ENCODE results near the gene INSRR. TPM values are rescaled to one million over a fixed set of nuclear protein-coding genes. Genes with fewer than 3 reads are reported as not detected.

The INSRR gene
- total RNA-seq, 1 experiment from 2014 or later: 0.11 TPM

- TF ChIP-seq NR1H2 (CRISPR knock-in tag; IDR thresholded peaks at IDR 0.05) (no peak), ZNF532 (CRISPR knock-in tag; IDR thresholded peaks at IDR 0.05; ENCODE audit: borderline replicate concordance) (no peak), HMGA2 (CRISPR knock-in tag; IDR thresholded peaks at IDR 0.05) (no peak), ZNF121 (CRISPR knock-in tag; IDR thresholded peaks at IDR 0.05) (no peak), OVOL2 (CRISPR knock-in tag; IDR thresholded peaks at IDR 0.05; ENCODE audit: borderline replicate concordance) (no peak), SP1 (CRISPR knock-in tag; conservative IDR thresholded peaks at IDR 0.05) (no peak), ZNF317 (CRISPR knock-in tag; IDR thresholded peaks at IDR 0.05; ENCODE audit: borderline replicate concordance, low read depth) (no peak), MYBL2 (CRISPR knock-in tag; IDR thresholded peaks at IDR 0.05) (no peak), GABPB1 (CRISPR knock-in tag; IDR thresholded peaks at IDR 0.05) (no peak), ZNF138 (CRISPR knock-in tag; conservative IDR thresholded peaks at IDR 0.05) (no peak), ESRRA (CRISPR knock-in tag; IDR thresholded peaks at IDR 0.05; ENCODE audit: borderline replicate concordance) (no peak)
- TF ChIP-seq, protein P1, sequence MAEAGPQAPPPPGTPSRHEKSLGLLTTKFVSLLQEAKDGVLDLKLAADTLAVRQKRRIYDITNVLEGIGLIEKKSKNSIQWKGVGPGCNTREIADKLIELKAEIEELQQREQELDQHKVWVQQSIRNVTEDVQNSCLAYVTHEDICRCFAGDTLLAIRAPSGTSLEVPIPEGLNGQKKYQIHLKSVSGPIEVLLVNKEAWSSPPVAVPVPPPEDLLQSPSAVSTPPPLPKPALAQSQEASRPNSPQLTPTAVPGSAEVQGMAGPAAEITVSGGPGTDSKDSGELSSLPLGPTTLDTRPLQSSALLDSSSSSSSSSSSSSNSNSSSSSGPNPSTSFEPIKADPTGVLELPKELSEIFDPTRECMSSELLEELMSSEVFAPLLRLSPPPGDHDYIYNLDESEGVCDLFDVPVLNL (CRISPR knock-in tag; IDR thresholded peaks at IDR 0.05; ENCODE audit: borderline replicate concordance, low read depth): no peak
- TF ChIP-seq, protein P2, sequence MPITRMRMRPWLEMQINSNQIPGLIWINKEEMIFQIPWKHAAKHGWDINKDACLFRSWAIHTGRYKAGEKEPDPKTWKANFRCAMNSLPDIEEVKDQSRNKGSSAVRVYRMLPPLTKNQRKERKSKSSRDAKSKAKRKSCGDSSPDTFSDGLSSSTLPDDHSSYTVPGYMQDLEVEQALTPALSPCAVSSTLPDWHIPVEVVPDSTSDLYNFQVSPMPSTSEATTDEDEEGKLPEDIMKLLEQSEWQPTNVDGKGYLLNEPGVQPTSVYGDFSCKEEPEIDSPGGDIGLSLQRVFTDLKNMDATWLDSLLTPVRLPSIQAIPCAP (CRISPR knock-in tag; IDR thresholded peaks at IDR 0.05): no peak
- TF ChIP-seq, protein P3, sequence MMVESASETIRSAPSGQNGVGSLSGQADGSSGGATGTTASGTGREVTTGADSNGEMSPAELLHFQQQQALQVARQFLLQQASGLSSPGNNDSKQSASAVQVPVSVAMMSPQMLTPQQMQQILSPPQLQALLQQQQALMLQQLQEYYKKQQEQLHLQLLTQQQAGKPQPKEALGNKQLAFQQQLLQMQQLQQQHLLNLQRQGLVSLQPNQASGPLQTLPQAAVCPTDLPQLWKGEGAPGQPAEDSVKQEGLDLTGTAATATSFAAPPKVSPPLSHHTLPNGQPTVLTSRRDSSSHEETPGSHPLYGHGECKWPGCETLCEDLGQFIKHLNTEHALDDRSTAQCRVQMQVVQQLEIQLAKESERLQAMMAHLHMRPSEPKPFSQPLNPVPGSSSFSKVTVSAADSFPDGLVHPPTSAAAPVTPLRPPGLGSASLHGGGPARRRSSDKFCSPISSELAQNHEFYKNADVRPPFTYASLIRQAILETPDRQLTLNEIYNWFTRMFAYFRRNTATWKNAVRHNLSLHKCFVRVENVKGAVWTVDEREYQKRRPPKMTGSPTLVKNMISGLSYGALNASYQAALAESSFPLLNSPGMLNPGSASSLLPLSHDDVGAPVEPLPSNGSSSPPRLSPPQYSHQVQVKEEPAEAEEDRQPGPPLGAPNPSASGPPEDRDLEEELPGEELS (CRISPR knock-in tag; IDR thresholded peaks at IDR 0.05): no peak
- TF ChIP-seq, protein P4, sequence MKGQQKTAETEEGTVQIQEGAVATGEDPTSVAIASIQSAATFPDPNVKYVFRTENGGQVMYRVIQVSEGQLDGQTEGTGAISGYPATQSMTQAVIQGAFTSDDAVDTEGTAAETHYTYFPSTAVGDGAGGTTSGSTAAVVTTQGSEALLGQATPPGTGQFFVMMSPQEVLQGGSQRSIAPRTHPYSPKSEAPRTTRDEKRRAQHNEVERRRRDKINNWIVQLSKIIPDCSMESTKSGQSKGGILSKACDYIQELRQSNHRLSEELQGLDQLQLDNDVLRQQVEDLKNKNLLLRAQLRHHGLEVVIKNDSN (CRISPR knock-in tag; IDR thresholded peaks at IDR 0.05): no peak
- TF ChIP-seq, protein P5, sequence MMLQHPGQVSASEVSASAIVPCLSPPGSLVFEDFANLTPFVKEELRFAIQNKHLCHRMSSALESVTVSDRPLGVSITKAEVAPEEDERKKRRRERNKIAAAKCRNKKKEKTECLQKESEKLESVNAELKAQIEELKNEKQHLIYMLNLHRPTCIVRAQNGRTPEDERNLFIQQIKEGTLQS (CRISPR knock-in tag; conservative IDR thresholded peaks at IDR 0.05): no peak
- H3K36me3 Mint-ChIP-seq: no peaks in the 10 kb centered on the region
- ChIA-PET CTCF (interaction anchor here (1.0 to 7.0 kb wide), 4 partner anchors 15 to 32 kb away, joined by 6 to 233 read pairs (median 8); partner anchors contain the start of gene LRRC71), POLR2A (no interaction called here)
- peaks cover 59% of the 10 kb centered on the region for H3K27me3 Mint-ChIP-seq (ENCODE audit: low read depth)
- no peak overlapping the region for H3K27ac Mint-ChIP-seq
- ATAC-seq (no peak), DNase-seq (ENCODE audit: low spot score) (no peak)
- peaks cover 21% of the 10 kb centered on the region for H3K4me1 Mint-ChIP-seq
- no peak overlapping the region for H3K4me3 Mint-ChIP-seq
- no peaks in the 10 kb centered on the region for H3K9me3 Mint-ChIP-seq
Measured at GRCh38 chr1:156895927-156896326, 37.0 kb upstream of the INSRR start.

DNA sequence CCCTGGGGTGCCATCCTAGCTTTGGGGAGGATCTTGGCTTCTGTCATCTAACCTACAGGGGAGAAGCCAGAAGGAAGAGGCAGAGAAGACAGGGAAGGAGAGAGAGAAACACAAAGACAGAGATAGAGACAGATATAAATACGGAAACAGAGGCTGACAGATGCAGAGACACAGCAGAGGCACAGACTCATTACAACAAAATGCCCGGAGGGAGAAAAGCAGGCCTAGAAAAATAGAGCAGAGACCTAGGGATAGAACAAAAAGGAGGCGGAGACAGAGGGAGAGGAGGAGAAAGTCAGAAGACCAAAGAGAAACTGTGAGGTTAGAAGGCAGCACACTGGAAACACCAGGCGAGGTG is 36.5 kb upstream of the INSRR start:
- DNase-seq (ENCODE audit: low spot score) (no peak), ATAC-seq (no peak)
- H3K9me3 Mint-ChIP-seq: no peaks in the 10 kb centered on the region
- ChIA-PET CTCF (interaction anchor here (1.2 to 7.0 kb wide), 5 partner anchors 15 to 260 kb away, joined by 3 to 233 read pairs (median 8); partner anchors contain the start of gene LRRC71), POLR2A (no interaction called here)
- peaks cover 21% of the 10 kb centered on the region for H3K4me1 Mint-ChIP-seq
- H3K4me3 Mint-ChIP-seq: no peak overlapping the region
- peaks cover 64% of the 10 kb centered on the region for H3K27me3 Mint-ChIP-seq (ENCODE audit: low read depth)
- no peaks in the 10 kb centered on the region for H3K36me3 Mint-ChIP-seq
- H3K27ac Mint-ChIP-seq: no peak overlapping the region
- TF ChIP-seq ZNF232 (CRISPR knock-in tag; IDR thresholded peaks at IDR 0.05): no peak
- no peak for TF ChIP-seq ETV6 (CRISPR knock-in tag; IDR thresholded peaks at IDR 0.05)
- no peak for TF ChIP-seq JUN (CRISPR knock-in tag; IDR thresholded peaks at IDR 0.05)
- no peak for TF ChIP-seq JAZF1 (CRISPR knock-in tag; IDR thresholded peaks at IDR 0.05)
- no peak for TF ChIP-seq IRF2 (CRISPR knock-in tag; IDR thresholded peaks at IDR 0.05; ENCODE audit: borderline replicate concordance, low read depth)
- no peak for TF ChIP-seq ARID4B (CRISPR knock-in tag; IDR thresholded peaks at IDR 0.05; ENCODE audit: borderline replicate concordance)
- TF ChIP-seq OVOL2 (CRISPR knock-in tag; IDR thresholded peaks at IDR 0.05; ENCODE audit: borderline replicate concordance): no peak
